ENCODE data around the gene RPP14. TPM values are rescaled to one million over a fixed set of nuclear protein-coding genes. Genes with fewer than 3 reads are reported as not detected.

Gene RPP14
- total and polyA plus RNA-seq, 3 donors from 2014 or later: 13.8 to 18.4 (median 17.0) TPM

DNA sequence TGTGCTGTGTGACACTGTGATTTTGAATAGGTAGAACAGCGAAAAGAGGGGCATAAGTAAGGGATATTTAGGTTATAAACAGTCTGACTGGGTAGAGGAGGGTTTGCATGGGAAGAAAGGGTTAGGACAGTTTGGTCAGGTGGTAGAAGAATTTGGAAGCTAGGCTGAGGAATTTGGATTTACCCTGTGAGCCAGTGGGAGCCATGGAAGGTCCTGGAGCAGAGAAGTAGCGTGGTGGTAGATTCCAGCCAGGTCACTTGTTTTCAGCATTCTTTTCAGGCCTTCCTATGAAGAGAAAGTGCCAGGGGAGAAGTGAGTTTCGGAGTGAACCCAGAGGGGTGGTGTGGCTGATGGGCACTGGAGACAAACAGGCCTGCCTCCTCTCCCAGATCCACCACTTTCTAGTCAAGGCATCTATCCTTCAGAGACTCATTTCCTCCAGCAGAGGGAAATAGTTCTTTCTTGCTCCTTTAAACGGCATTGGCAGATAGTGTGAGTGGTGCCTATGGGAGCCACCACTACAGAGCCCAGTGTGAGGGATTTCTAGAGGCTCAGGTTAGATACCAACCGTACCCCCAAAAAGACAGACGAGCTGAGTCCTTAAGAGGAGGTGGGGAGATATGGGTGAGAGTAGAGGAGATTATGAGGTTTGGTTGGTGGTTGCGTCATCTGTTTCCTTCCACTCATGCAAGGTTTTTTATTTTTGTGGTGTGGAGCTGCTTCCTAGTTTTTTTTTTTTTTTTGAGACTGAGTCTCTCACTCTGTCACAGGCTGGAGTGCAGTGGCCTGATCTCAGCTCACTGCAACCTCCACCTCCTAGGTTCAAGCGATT, 47.9 kb downstream of the RPP14 start:
- DNase-seq: no peak
- TF ChIP-seq POLR2A (IDR thresholded peaks at IDR 0.05): no peak
- TF ChIP-seq, protein P1, sequence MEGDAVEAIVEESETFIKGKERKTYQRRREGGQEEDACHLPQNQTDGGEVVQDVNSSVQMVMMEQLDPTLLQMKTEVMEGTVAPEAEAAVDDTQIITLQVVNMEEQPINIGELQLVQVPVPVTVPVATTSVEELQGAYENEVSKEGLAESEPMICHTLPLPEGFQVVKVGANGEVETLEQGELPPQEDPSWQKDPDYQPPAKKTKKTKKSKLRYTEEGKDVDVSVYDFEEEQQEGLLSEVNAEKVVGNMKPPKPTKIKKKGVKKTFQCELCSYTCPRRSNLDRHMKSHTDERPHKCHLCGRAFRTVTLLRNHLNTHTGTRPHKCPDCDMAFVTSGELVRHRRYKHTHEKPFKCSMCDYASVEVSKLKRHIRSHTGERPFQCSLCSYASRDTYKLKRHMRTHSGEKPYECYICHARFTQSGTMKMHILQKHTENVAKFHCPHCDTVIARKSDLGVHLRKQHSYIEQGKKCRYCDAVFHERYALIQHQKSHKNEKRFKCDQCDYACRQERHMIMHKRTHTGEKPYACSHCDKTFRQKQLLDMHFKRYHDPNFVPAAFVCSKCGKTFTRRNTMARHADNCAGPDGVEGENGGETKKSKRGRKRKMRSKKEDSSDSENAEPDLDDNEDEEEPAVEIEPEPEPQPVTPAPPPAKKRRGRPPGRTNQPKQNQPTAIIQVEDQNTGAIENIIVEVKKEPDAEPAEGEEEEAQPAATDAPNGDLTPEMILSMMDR (IDR thresholded peaks at IDR 0.05): no peak
- H3K4me3 ChIP-seq: no peak overlapping the region
- no peaks in the 10 kb centered on the region for H3K4me1 ChIP-seq
- no peak overlapping the region for H3K27ac ChIP-seq
- WGBS, 2 donors: 85 to 90% methylated on average over 8 of the region's 8 CpGs
- intact Hi-C loops (cut with DNase I; ENCODE audit: low total_unique reads): no loop called here
- no peaks in the 10 kb centered on the region for H3K27me3 ChIP-seq
- H3K9me3 ChIP-seq: no peaks in the 10 kb centered on the region
- no peaks in the 10 kb centered on the region for H3K36me3 ChIP-seq (ENCODE audit: low read depth, missing control alignments)

- WGBS, 2 donors: 87 to 89% methylated on average over 8 of the region's 8 CpGs
Observed at GRCh38 chr3:58355179-58355578, 49.1 kb downstream of the RPP14 start.

DNA sequence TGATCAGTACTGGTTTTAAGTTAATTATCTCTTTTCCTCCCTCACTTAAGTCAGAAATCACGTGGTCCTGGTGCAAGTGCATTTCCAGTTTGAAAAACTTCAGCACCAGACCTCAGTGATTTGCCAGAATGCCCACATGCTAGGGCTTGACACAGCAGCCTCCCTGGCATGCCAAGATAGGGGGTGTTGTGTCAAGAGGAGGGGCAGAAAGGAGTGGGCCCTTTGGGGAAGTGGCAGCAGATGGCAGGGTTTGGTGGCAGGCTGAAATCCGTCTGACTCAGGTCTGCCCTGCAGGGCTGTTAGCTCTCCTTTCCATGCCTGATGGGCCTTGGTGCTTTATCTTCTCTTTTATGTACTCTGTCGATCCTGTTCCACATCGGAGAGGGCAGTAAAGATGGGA, 50.0 kb downstream of the RPP14 start:
- intact Hi-C loops (cut with DNase I; ENCODE audit: low total_unique reads): no loop called here
- H3K9me3 ChIP-seq: no peaks in the 10 kb centered on the region
- TF ChIP-seq POLR2A (IDR thresholded peaks at IDR 0.05): no peak
- TF ChIP-seq, protein P1 (IDR thresholded peaks at IDR 0.05): no peak
- H3K36me3 ChIP-seq (ENCODE audit: low read depth, missing control alignments): no peaks in the 10 kb centered on the region
- WGBS, 2 donors: 48 to 62% methylated on average over 4 of the region's 4 CpGs
- H3K27me3 ChIP-seq: no peaks in the 10 kb centered on the region
- no peaks in the 10 kb centered on the region for H3K4me1 ChIP-seq
- no peak overlapping the region for H3K27ac ChIP-seq
- no peak for DNase-seq
- no peak overlapping the region for H3K4me3 ChIP-seq

More at GRCh38 chr3:58355179-58355578, 49.1 kb downstream of the RPP14 start:
- H3K9me3 ChIP-seq: no peaks in the 10 kb centered on the region
- intact Hi-C loops (cut with DNase I; ENCODE audit: low total_unique reads): no loop called here
- no peak overlapping the region for H3K27ac ChIP-seq
- DNase-seq: no peak
- H3K4me3 ChIP-seq: no peak overlapping the region
- no peaks in the 10 kb centered on the region for H3K27me3 ChIP-seq
- no peak for TF ChIP-seq POLR2A (IDR thresholded peaks at IDR 0.05)
- TF ChIP-seq, protein P1 (IDR thresholded peaks at IDR 0.05): no peak
- no peaks in the 10 kb centered on the region for H3K4me1 ChIP-seq
- no peaks in the 10 kb centered on the region for H3K36me3 ChIP-seq (ENCODE audit: low read depth, missing control alignments)

- no peak for TF ChIP-seq POLR2A (IDR thresholded peaks at IDR 0.05)
- TF ChIP-seq, protein P1 (IDR thresholded peaks at IDR 0.05): no peak
- no peak for DNase-seq
- Histone ChIP-seq H3K9me3 (no peaks in the 10 kb centered on the region), H3K4me1 (no peaks in the 10 kb centered on the region), H3K36me3 (ENCODE audit: low read depth, missing control alignments) (no peaks in the 10 kb centered on the region), H3K27me3 (no peaks in the 10 kb centered on the region), H3K4me3 (no peak overlapping the region), H3K27ac (no peak overlapping the region)
- WGBS, 2 donors: 96 to 97% methylated on average over 3 of the region's 3 CpGs
- intact Hi-C loops (cut with DNase I; ENCODE audit: low total_unique reads): no loop called here
Observed at GRCh38 chr3:58357402-58357801, 51.4 kb downstream of the RPP14 start.

DNA sequence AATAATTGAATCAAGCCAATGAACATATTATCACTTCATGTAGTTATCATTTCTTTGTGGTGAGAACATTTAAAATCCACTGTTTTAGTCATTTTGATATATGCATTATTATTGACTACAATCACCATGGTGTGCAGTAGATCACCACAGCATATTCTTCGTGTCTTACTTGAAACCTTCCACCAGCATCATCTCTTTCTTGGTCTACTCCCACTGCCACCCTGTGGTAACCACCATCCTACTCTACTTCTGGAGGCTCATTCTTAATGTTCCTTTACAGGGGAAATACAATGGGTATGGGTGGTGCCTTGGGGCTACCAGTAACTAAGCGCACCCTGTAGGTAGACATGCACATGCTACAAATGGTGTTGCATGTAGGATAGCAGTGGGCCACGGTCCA, 52.0 kb downstream of the RPP14 start:
- TF ChIP-seq, protein P1 (IDR thresholded peaks at IDR 0.05): no peak
- no peak for TF ChIP-seq POLR2A (IDR thresholded peaks at IDR 0.05)
- no peaks in the 10 kb centered on the region for H3K27me3 ChIP-seq
- WGBS, 2 donors: 92 to 98% methylated on average over 3 of the region's 3 CpGs
- no peaks in the 10 kb centered on the region for H3K36me3 ChIP-seq (ENCODE audit: low read depth, missing control alignments)
- no peak overlapping the region for H3K27ac ChIP-seq
- intact Hi-C loops (cut with DNase I; ENCODE audit: low total_unique reads): no loop called here
- DNase-seq: no peak
- H3K4me1 ChIP-seq: no peaks in the 10 kb centered on the region
- H3K9me3 ChIP-seq: no peaks in the 10 kb centered on the region
- H3K4me3 ChIP-seq: no peak overlapping the region
